Measurements from ENCODE around the gene DYNC2H1.

- TF ChIP-seq BHLHE40 (IDR thresholded peaks at IDR 0.05; ENCODE audit: borderline replicate concordance) (no peak), TARDBP (IDR thresholded peaks at IDR 0.05) (no peak)
Measured at GRCh38 chr11:103274025-103274424, 164.8 kb downstream of the DYNC2H1 start.

Data from HEK293T (cell line).